Kidney (tissue), 14 donors: ENCODE results near the gene NSD2. TPM values are rescaled to one million over a fixed set of nuclear protein-coding genes. Genes with fewer than 3 reads are reported as not detected.

Experiments
- DNase-seq, 5 donors: peaks; one replicate each; pipeline ENCODE4 v3.0.0-alpha.2; 2013 to 2020
- FAIRE-seq: peaks from 2 replicates; lab custom pipeline; 2012; peaks lifted over from hg19 to GRCh38; lab: Jason Lieb, UNC
- H3K27ac ChIP-seq, 2 donors: one replicate each; pipeline ENCODE4 v1.7.0; 2013; ENCODE audit warnings: low read depth in 2 of 2, low read length in 2 of 2, inconsistent platforms in 1 of 2
- H3K27me3 ChIP-seq: one replicate; pipeline ENCODE4 v1.7.1; 2013; ENCODE audit warnings: low read length, inconsistent platforms; ENCODE audit not compliant: control insufficient read depth, insufficient read depth
- H3K36me3 ChIP-seq, 3 donors: one replicate each; pipeline versions ENCODE4 v1.7.0 to v1.7.1; 2013; ENCODE audit warnings: low read length in 3 of 3, control low read depth in 1 of 3, inconsistent platforms in 1 of 3; ENCODE audit not compliant: insufficient read depth in 3 of 3, control insufficient read depth in 2 of 3
- H3K4me1 ChIP-seq, 3 donors: one replicate each; pipeline versions ENCODE4 v1.7.0 to v1.7.1; 2013; ENCODE audit warnings: low read length in 3 of 3, inconsistent platforms in 1 of 3, low read depth in 1 of 3; ENCODE audit not compliant: control insufficient read depth in 2 of 3, insufficient read depth in 2 of 3
- H3K4me3 ChIP-seq, 3 donors: one replicate each; pipeline versions ENCODE4 v1.7.0 to v1.8.1; 2013; ENCODE audit warnings: low read length in 3 of 3, control low read depth in 1 of 3, inconsistent platforms in 1 of 3
- H3K9ac ChIP-seq, 3 donors: one replicate each; pipeline versions ENCODE4 v1.7.0 to v1.7.1; 2013; ENCODE audit warnings: low read length in 3 of 3, control low read depth in 1 of 3, inconsistent platforms in 1 of 3
- H3K9me3 ChIP-seq, 3 donors: one replicate each; pipeline versions ENCODE4 v1.7.0 to v1.7.1; 2013; ENCODE audit warnings: low read length in 3 of 3, control low read depth in 1 of 3, inconsistent platforms in 1 of 3; ENCODE audit not compliant: control insufficient read depth in 2 of 3, insufficient read depth in 1 of 3
- CTCF ChIP-seq: IDR thresholded peaks from 3 replicates; pipeline ENCODE4 v1.5.1; 2012; ENCODE audit warnings: mild to moderate bottlenecking, moderate library complexity, borderline replicate concordance; ENCODE audit not compliant: insufficient read depth; ENCODE audit errors: extremely low read depth
- intact Hi-C: fragments of 100-400 bp; cut with DNase I; formaldehyde crosslinking; loops from one replicate; pipeline ENCODE4 v1.11.1; 2022
- polyA plus RNA-seq: library from polyadenylated mRNA; stranded (reverse); fragments of 350-450 nt; fragmentation: Illumina TruSeq; extraction: RNeasy Lipid Tissue Mini Kit (QIAGEN cat#74804); gene quantifications from one replicate; pipeline ENCODE4 v1.2.3, GENCODE V29; 2014; ENCODE audit warnings: low read depth, low replicate concordance; ENCODE audit not compliant: insufficient read depth
- total RNA-seq: library from RNA; stranded (reverse); fragmentation: NEBNext Ultra II Directional; extraction: Animal tissue kit (Norgen Biotek cat#: 25700); gene quantifications from one replicate; pipeline ENCODE4 v1.2.1, GENCODE V29; 2021
- donor health status: control.
- donor health status: control.
- donor health status: control.
- donor health status: control.
- donor health status: control.
- donor health status: DM: yes; HTN: yes; CAD: no.
- donor health status: Normal renal cell carcinoma (clear cell type).

The NSD2 gene
- total and polyA plus RNA-seq, 2 donors from 2014 or later = 5.5 to 51.2 TPM

DNA sequence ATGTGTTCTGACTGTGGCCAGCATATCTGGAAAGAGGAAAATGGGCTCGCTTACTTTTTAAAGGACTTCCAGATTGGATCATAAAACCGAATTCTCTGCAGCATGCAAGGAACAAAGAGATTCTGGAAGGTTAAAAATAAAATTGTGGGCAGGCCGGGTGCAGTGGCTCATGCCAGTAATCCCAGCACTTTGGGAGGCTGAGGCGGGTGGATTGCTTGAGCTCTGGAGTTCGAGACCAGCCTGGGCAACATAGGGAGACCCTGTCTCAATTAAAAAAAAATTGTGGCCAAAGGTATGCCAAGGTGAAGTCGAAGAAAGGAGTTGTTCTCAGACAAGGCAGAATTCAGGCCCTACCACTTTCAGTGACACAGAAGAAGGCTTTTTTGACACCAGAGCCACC, 99.7 kb downstream of the NSD2 start:
- Histone ChIP-seq H3K36me3 (no peaks in the 10 kb centered on the region), H3K27ac (no peak overlapping the region), H3K4me1 (no peaks in the 10 kb centered on the region), H3K27me3 (no peaks in the 10 kb centered on the region), H3K4me3 (no peak overlapping the region), H3K9me3 (no peaks in the 10 kb centered on the region), H3K9ac (no peak overlapping the region)
- DNase-seq (no peak), FAIRE-seq (no peak)
- TF ChIP-seq CTCF = no peak
- intact Hi-C loops = no loop called here

DNA sequence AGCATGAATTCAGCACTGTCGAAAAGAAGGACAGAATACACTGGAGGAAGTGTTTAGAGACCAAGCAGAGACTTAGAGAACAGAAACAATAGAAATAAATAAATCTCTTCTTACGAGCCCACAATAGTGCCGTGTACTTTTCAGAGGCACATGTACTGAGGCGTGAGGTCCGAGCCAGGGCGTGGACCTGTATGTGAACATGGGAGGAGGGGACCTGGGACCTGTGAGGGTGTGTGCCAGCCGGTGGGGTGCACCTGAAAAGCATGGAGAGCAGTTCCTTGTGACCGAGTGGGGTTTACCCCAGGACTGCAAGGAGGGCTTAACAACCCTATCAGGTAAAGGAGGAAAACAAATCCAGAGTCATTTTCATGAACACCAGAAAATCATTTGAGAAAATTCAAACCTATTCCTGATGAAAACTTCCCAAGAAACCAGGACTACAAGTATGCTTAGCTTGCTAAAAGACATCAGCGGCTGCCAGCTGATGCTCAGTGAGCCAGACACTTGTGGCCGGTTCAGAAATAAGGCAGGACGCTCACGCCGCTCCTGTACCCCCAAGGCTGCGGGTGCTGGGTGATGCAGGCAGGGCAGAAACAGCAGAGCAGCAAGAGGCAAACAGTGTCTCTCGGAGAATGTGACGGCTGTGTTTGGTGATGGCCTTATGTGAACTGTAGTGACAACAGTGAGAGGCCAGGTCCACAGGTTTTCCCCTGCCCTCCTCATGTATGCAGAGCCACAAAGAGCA, 100.4 kb downstream of the NSD2 start:
- Histone ChIP-seq H3K4me3 (no peak overlapping the region), H3K9me3 (no peaks in the 10 kb centered on the region), H3K4me1 (no peaks in the 10 kb centered on the region), H3K27me3 (no peaks in the 10 kb centered on the region), H3K9ac (no peak overlapping the region), H3K27ac (no peak overlapping the region), H3K36me3 (peaks cover 0 to 2% (median 0%) of the 10 kb centered on the region in 3 donors)
- intact Hi-C loops = no loop called here
- FAIRE-seq (no peak), DNase-seq (no peak)
- TF ChIP-seq CTCF = no peak

GRCh38 chr4:1972414-1972813, 101.2 kb downstream of the NSD2 start:
- Histone ChIP-seq H3K9ac (no peak overlapping the region), H3K27ac (no peak overlapping the region), H3K36me3 (peaks cover 0 to 4% (median 0%) of the 10 kb centered on the region in 3 donors), H3K27me3 (no peaks in the 10 kb centered on the region), H3K4me1 (no peaks in the 10 kb centered on the region), H3K4me3 (no peak overlapping the region), H3K9me3 (no peaks in the 10 kb centered on the region)
- no peak for TF ChIP-seq CTCF
- DNase-seq (peak in 1 of 5 donors; percentile 11), FAIRE-seq (no peak)
- intact Hi-C loops = no loop called here
